Kidney epithelial cell (primary cell): ENCODE results near the gene PELI2. TPM values are rescaled to one million over a fixed set of nuclear protein-coding genes. Genes with fewer than 3 reads are reported as not detected.

Experiments used
- DNase-seq: peaks from one replicate; pipeline ENCODE4 v3.0.0-alpha.2; 2010; ENCODE audit warnings: low read depth
- H3K27me3 ChIP-seq: 2 replicates; pipeline ENCODE4 v1.6.0; 2011; ENCODE audit warnings: low read length; ENCODE audit not compliant: control insufficient read depth, insufficient read depth
- H3K36me3 ChIP-seq: 2 replicates; pipeline ENCODE4 v1.5.1; 2011; ENCODE audit warnings: low read length; ENCODE audit not compliant: control insufficient read depth, insufficient read depth
- H3K4me3 ChIP-seq: 2 replicates; pipeline ENCODE4 v1.5.1; 2011; ENCODE audit warnings: low read depth, mild to moderate bottlenecking, control low read depth, low read length
- CTCF ChIP-seq: IDR thresholded peaks from 2 replicates; pipeline ENCODE4 v1.5.1; 2011; ENCODE audit warnings: mild to moderate bottlenecking, moderate library complexity, low read length, control low read depth, inconsistent platforms; ENCODE audit not compliant: insufficient read depth, poor library complexity, severe bottlenecking
- total RNA-seq: library from RNA; depleted of rRNA; stranded (reverse); fragments of >200 nt; gene quantifications from 2 replicates; pipeline ENCODE4 v1.2.3, GENCODE V29; 2015

PELI2 gene
- total RNA-seq, 1 donor from 2014 or later = 4.8 TPM

GRCh38 chr14:56292970-56293369 is 174.8 kb downstream of the PELI2 start:
- no peak for TF ChIP-seq CTCF
- DNase-seq = no peak
- peaks cover 2% of the 10 kb centered on the region for H3K36me3 ChIP-seq
- no peak overlapping the region for H3K4me3 ChIP-seq
- H3K27me3 ChIP-seq = no peaks in the 10 kb centered on the region

GRCh38 chr14:56293506-56293905 is 175.3 kb downstream of the PELI2 start:
- Histone ChIP-seq H3K36me3 (peaks cover 2% of the 10 kb centered on the region), H3K4me3 (no peak overlapping the region), H3K27me3 (no peaks in the 10 kb centered on the region)
- TF ChIP-seq CTCF = no peak
- DNase-seq = no peak

DNA sequence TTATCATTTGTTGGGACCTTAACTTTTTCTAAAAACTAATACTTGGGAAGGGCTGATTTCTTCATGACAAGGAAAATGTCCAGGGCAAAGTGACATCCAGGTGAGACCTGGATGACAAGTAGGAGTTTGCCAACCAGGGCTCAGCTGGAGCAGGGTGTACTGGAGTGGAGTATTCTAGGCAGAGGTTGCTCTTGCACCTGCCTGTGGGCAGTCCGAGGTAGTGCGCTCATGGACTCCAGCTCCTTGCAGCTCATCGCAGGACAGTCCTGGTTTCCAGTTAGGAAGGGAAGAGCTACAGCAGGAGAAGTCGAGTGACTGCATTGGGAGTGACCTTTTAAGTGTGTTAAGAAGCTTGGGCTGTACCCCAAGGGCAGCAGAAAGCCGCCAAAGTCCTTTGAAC is 175.9 kb downstream of the PELI2 start:
- Histone ChIP-seq H3K36me3 (peaks cover 2% of the 10 kb centered on the region), H3K27me3 (no peaks in the 10 kb centered on the region), H3K4me3 (no peak overlapping the region)
- TF ChIP-seq CTCF = no peak
- no peak for DNase-seq

- no peak for DNase-seq
- Histone ChIP-seq H3K36me3 (no peaks in the 10 kb centered on the region), H3K4me3 (no peak overlapping the region), H3K27me3 (no peaks in the 10 kb centered on the region)
- no peak for TF ChIP-seq CTCF
Measured at GRCh38 chr14:56295743-56296142, 177.5 kb downstream of the PELI2 start.

DNA sequence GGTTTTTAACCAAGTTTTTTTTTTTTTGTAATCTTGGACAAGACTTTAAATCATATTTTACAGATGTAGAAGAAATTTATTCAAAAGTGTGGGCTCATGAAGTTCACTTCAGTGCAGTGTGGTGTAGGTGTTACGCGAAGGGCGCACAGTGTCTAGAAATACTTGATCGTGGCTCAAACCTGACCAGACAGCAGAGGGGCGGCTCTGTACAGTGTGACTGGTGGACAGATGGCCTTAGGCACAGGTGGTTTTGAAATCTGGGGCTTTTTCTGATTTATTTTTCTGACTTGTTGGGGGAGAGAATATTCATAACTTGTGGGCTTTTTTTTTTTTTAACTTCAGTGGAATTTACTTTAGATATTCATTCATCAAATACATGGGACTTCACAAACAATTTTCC is 179.2 kb downstream of the PELI2 start:
- no peak for TF ChIP-seq CTCF
- no peaks in the 10 kb centered on the region for H3K27me3 ChIP-seq
- DNase-seq = no peak
- no peaks in the 10 kb centered on the region for H3K36me3 ChIP-seq
- H3K4me3 ChIP-seq = no peak overlapping the region

- no peaks in the 10 kb centered on the region for H3K27me3 ChIP-seq
- no peak for DNase-seq
- H3K36me3 ChIP-seq = no peaks in the 10 kb centered on the region
- no peak overlapping the region for H3K4me3 ChIP-seq
- no peak for TF ChIP-seq CTCF
Measured at GRCh38 chr14:56299306-56299984, 181.2 kb downstream of the PELI2 start.
